OCI-LY7 (cell line): ENCODE data around the gene NHS. TPM values are rescaled to one million over a fixed set of nuclear protein-coding genes. Genes with fewer than 3 reads are reported as not detected.

Experiments
- BruUV-seq: library from RNA; stranded (reverse); fragments of 400-500 nt; replicated peaks from 2 replicates; lab custom pipeline; 2021; lab: Mats Ljungman, UMichigan
- CTCF ChIA-PET: fragments of 300-600 bp; sonication (Branson Sonifier 250); formaldehyde crosslinking; loops from one replicate; lab custom pipeline; 2022; ENCODE audit warnings: antibody characterized with exemption; ENCODE audit not compliant: unreplicated experiment; lab: Charles Lee
- POLR2A ChIA-PET: fragments of 300-600 bp; sonication (Branson Sonifier 250); formaldehyde crosslinking; loops from one replicate; lab custom pipeline; 2022; ENCODE audit warnings: antibody characterized with exemption; lab: Charles Lee
- DNase-seq: peaks from one replicate; pipeline ENCODE4 v3.0.0-alpha.2; 2015; ENCODE audit warnings: low spot score
- H2AFZ ChIP-seq: fragments of 200-600 bp; sonication (generic), shearing (Covaris generic); 2 replicates; pipeline ENCODE4 v1.6.1; 2014; ENCODE audit warnings: mild to moderate bottlenecking, antibody characterized with exemption, low read length, moderate library complexity
- H3K27ac ChIP-seq: fragments of 200-600 bp; sonication (generic); 2 replicates; pipeline ENCODE4 v1.5.1; 2014; ENCODE audit warnings: mixed run types, low read depth, mild to moderate bottlenecking, moderate library complexity, low read length, inconsistent platforms; ENCODE audit not compliant: poor library complexity, severe bottlenecking
- H3K36me3 ChIP-seq: fragments of 200-600 bp; sonication (generic); 2 replicates; pipeline ENCODE4 v1.6.1; 2014; ENCODE audit warnings: mild to moderate bottlenecking, antibody characterized with exemption, low read length, moderate library complexity, mixed read lengths; ENCODE audit not compliant: insufficient read depth
- H3K4me1 ChIP-seq: fragments of 200-600 bp; sonication (generic); 2 replicates; pipeline ENCODE4 v1.5.1; 2014; ENCODE audit warnings: mild to moderate bottlenecking, low read length; ENCODE audit not compliant: insufficient read depth, poor library complexity, severe bottlenecking
- H3K4me2 ChIP-seq: fragments of 200-600 bp; sonication (generic); 2 replicates; pipeline ENCODE4 v1.6.1; 2014; ENCODE audit warnings: mild to moderate bottlenecking, low read length
- H3K4me3 ChIP-seq: fragments of 200-600 bp; sonication (generic); 2 replicates; pipeline ENCODE4 v1.5.1; 2014; ENCODE audit warnings: mild to moderate bottlenecking, low read depth, low read length; ENCODE audit not compliant: poor library complexity, severe bottlenecking
- H3K79me2 ChIP-seq: fragments of 200-600 bp; sonication (generic); 2 replicates; pipeline ENCODE4 v1.6.1; 2016; ENCODE audit warnings: low read depth, mild to moderate bottlenecking, low read length, moderate library complexity, mixed read lengths; ENCODE audit not compliant: insufficient read depth
- H3K9me2 ChIP-seq: fragments of 200-600 bp; sonication (generic); 2 replicates; pipeline ENCODE4 v1.6.1; 2016; ENCODE audit warnings: mild to moderate bottlenecking, low read length, mixed read lengths; ENCODE audit not compliant: insufficient read depth
- H3K9me3 ChIP-seq: fragments of 200-600 bp; sonication (generic); 2 replicates; pipeline ENCODE4 v1.6.1; 2014; ENCODE audit warnings: mild to moderate bottlenecking, mixed run types, low read length, mixed read lengths
- H4K20me1 ChIP-seq: fragments of 200-600 bp; sonication (generic); 2 replicates; pipeline ENCODE4 v1.6.1; 2014; ENCODE audit warnings: mild to moderate bottlenecking, antibody characterized with exemption, low read length, moderate library complexity, mixed read lengths; ENCODE audit not compliant: insufficient read depth
- EZH2phosphoT487 ChIP-seq: fragments of 200-600 bp; sonication (generic); IDR thresholded peaks from 2 replicates; pipeline ENCODE4 v1.6.1; 2018; ENCODE audit warnings: low read depth, borderline replicate concordance, mild to moderate bottlenecking, mixed run types, antibody characterized with exemption, low read length, moderate library complexity, mixed read lengths
- intact Hi-C: fragments of 100-400 bp; cut with micrococcal nuclease; formaldehyde crosslinking; loops from one replicate; pipeline ENCODE4 v1.10.0; 2022; ENCODE audit not compliant: unreplicated experiment
- total RNA-seq, 2 experiments: library from RNA; depleted of rRNA in 1 of 2; stranded (reverse); fragments of >200 nt in 1 of 2; shearing (Covaris generic) in 1 of 2; gene quantifications; 2 replicates each; pipeline ENCODE4 v1.2.3, GENCODE V29; 2014 to 2022
- TF ChIP-seq, protein P1 (sequence below): fragments of 200-600 bp; sonication (generic); conservative IDR thresholded peaks from 2 replicates; pipeline ENCODE4 v1.5.1; 2014; ENCODE audit warnings: mild to moderate bottlenecking, antibody characterized with exemption, low read length, moderate library complexity, mixed read lengths

NHS gene
- total RNA-seq, 2 experiments from 2014 or later = not detected

DNA sequence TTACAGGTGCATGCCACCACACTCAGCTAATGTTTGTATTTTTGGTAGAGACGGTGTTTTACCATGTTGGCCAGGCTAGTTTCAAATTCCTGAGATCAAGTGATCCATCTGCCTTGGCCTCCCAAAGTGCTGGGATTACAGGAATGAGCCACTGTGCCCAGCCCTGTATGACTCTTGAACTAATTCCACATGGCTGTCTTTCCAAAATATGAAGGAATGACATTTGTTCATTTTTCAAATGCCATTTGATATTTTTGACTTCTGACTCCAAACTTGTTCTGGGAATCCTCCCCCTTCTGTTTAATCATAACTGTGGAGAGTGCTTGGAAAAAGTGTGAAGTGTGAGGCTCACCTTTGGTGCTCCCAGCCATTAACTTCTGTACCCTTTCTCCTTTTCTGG is 119.2 kb downstream of the NHS start:
- BruUV-seq = no TSS peak
- CTCF ChIA-PET = no interaction called here

DNA sequence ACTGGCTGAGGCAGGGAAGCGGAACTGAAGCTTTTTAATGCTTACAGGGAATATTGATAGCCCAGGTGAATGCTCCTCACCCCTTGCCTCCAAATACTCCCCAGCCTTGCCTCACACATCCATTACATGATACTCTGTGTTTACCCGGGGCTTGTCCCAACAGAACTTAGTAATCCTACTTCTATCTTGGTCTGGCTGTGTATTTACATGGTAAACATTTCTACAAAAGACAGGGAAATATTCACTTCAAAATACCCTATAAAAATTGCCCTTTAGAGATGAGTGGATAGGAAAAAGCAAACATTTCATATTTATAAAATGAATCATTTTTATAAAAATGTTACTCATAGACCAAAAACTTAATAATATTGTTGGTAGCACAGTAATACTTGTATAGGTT is 120.1 kb downstream of the NHS start:
- Histone ChIP-seq H3K4me2 (no peak overlapping the region), H3K9me2 (no peaks in the 10 kb centered on the region), H2AFZ (no peak overlapping the region), H3K27ac (no peak overlapping the region), H3K4me1 (no peaks in the 10 kb centered on the region), H4K20me1 (no peaks in the 10 kb centered on the region), H3K9me3 (no peaks in the 10 kb centered on the region), H3K79me2 (no peaks in the 10 kb centered on the region), H3K4me3 (no peak overlapping the region), H3K36me3 (no peaks in the 10 kb centered on the region)
- POLR2A ChIA-PET = no interaction called here
- intact Hi-C loops = no loop called here
- CTCF ChIA-PET = no interaction called here
- TF ChIP-seq, protein P1, sequence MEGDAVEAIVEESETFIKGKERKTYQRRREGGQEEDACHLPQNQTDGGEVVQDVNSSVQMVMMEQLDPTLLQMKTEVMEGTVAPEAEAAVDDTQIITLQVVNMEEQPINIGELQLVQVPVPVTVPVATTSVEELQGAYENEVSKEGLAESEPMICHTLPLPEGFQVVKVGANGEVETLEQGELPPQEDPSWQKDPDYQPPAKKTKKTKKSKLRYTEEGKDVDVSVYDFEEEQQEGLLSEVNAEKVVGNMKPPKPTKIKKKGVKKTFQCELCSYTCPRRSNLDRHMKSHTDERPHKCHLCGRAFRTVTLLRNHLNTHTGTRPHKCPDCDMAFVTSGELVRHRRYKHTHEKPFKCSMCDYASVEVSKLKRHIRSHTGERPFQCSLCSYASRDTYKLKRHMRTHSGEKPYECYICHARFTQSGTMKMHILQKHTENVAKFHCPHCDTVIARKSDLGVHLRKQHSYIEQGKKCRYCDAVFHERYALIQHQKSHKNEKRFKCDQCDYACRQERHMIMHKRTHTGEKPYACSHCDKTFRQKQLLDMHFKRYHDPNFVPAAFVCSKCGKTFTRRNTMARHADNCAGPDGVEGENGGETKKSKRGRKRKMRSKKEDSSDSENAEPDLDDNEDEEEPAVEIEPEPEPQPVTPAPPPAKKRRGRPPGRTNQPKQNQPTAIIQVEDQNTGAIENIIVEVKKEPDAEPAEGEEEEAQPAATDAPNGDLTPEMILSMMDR = no peak
- no peak for TF ChIP-seq EZH2phosphoT487
- no peak for DNase-seq
- BruUV-seq = no TSS peak

More for the DNA sequence above, 119.2 kb downstream of the NHS start:
- no peaks in the 10 kb centered on the region for H4K20me1 ChIP-seq
- intact Hi-C loops = no loop called here
- no peaks in the 10 kb centered on the region for H3K79me2 ChIP-seq
- POLR2A ChIA-PET = no interaction called here
- no peak for DNase-seq
- no peak overlapping the region for H3K4me3 ChIP-seq
- no peaks in the 10 kb centered on the region for H3K9me2 ChIP-seq
- no peaks in the 10 kb centered on the region for H3K4me1 ChIP-seq
- H2AFZ ChIP-seq = no peak overlapping the region
- H3K4me2 ChIP-seq = no peak overlapping the region
- no peak overlapping the region for H3K27ac ChIP-seq
- no peak for TF ChIP-seq EZH2phosphoT487
- TF ChIP-seq, protein P1 = no peak
- H3K36me3 ChIP-seq = no peaks in the 10 kb centered on the region
- H3K9me3 ChIP-seq = no peaks in the 10 kb centered on the region

DNA sequence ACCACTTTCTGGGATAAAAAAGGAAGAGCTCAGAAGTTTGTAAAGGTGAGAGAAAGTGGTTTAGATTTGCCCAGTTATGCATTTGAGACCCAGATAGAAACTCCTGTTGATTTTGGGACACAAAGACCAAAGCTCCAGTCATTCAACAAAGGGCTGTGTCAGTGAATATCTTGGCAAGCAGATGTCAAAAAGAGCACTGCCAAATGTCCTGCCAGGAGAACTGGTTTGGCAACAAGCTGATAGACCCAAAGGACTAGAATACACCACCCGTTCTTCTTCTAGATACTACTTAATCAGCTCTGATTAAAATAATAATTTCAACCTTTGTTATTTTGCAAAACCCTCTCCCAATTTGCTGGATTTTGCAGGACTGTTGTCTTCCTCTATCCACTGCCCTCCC is 121.4 kb downstream of the NHS start:
- Histone ChIP-seq H3K27ac (no peak overlapping the region), H3K4me1 (no peaks in the 10 kb centered on the region), H3K4me2 (no peak overlapping the region), H2AFZ (no peak overlapping the region), H4K20me1 (no peaks in the 10 kb centered on the region), H3K9me2 (no peaks in the 10 kb centered on the region), H3K9me3 (no peaks in the 10 kb centered on the region), H3K36me3 (no peaks in the 10 kb centered on the region), H3K79me2 (no peaks in the 10 kb centered on the region), H3K4me3 (no peak overlapping the region)
- ChIA-PET POLR2A (no interaction called here), CTCF (no interaction called here)
- intact Hi-C loops = no loop called here
- TF ChIP-seq, protein P1 = no peak
- no peak for TF ChIP-seq EZH2phosphoT487
- BruUV-seq = no TSS peak
- DNase-seq = no peak
